ENCODE measurements around the gene TMEM38A. TPM values are rescaled to one million over a fixed set of nuclear protein-coding genes. Genes with fewer than 3 reads are reported as not detected.
A peak's percentile ranks its signal among the peaks of the same experiment; 100 is the strongest.

TMEM38A gene
- 7.1 TPM for total RNA-seq
- long read RNA-seq, transcript TMEM38A-201 (6 exons, 2,649 nt): major isoform, 22 of 32 reads
- long read RNA-seq, partial matches to known transcripts: 1 of 32 reads
- long read RNA-seq, other reads (novel, unspliced or antisense): 5 of 32 reads

- Histone ChIP-seq H3K4me1 (peaks cover 30% of the 10 kb centered on the region), H3K36me3 (peaks cover 30% of the 10 kb centered on the region), H3K27me3 (ENCODE audit: low read depth) (no peaks in the 10 kb centered on the region), H3K27ac (peak within 1 kb of the TSS; percentile 91), H3K9me3 (no peaks in the 10 kb centered on the region), H3K4me3 (peak within 1 kb of the TSS; percentile 86)
- DNase-seq (peak; percentile 65), ATAC-seq (peak; percentile 66)
- TF ChIP-seq CTCF (IDR thresholded peaks at IDR 0.05): no peak
- intact Hi-C loops (cut with DNase I): no loop called here
Observed at GRCh38 chr19:16660763-16661479, at the start of gene TMEM38A. Gene TMEM38A (plus strand): TSS chr19:16661139. CDS start chr19:16661218, 79 bp downstream.

GRCh38 chr19:16612636-16613035 lies 48.3 kb upstream of the TMEM38A start:
- TF ChIP-seq CTCF (IDR thresholded peaks at IDR 0.05): no peak
- intact Hi-C loops (cut with DNase I): no loop called here
- Histone ChIP-seq H3K27me3 (ENCODE audit: low read depth) (no peaks in the 10 kb centered on the region), H3K4me3 (no peak overlapping the region), H3K9me3 (no peaks in the 10 kb centered on the region), H3K27ac (no peak overlapping the region), H3K4me1 (peaks cover 64% of the 10 kb centered on the region), H3K36me3 (no peaks in the 10 kb centered on the region)
- DNase-seq: no peak
- no peak for ATAC-seq

GRCh38 chr19:16613841-16614240 lies 47.1 kb upstream of the TMEM38A start:
- H3K36me3 ChIP-seq: no peaks in the 10 kb centered on the region
- no peak overlapping the region for H3K4me3 ChIP-seq
- H3K27me3 ChIP-seq (ENCODE audit: low read depth): no peaks in the 10 kb centered on the region
- no peak overlapping the region for H3K27ac ChIP-seq
- no peak for TF ChIP-seq CTCF (IDR thresholded peaks at IDR 0.05)
- no peak for DNase-seq
- no peak for ATAC-seq
- H3K4me1 ChIP-seq: peaks cover 55% of the 10 kb centered on the region
- intact Hi-C loops (cut with DNase I): no loop called here
- no peaks in the 10 kb centered on the region for H3K9me3 ChIP-seq

GRCh38 chr19:16614941-16615340 lies 46.0 kb upstream of the TMEM38A start:
- Histone ChIP-seq H3K27me3 (ENCODE audit: low read depth) (no peaks in the 10 kb centered on the region), H3K36me3 (no peaks in the 10 kb centered on the region), H3K4me1 (peaks cover 57% of the 10 kb centered on the region), H3K9me3 (no peaks in the 10 kb centered on the region), H3K27ac (no peak overlapping the region), H3K4me3 (no peak overlapping the region)
- intact Hi-C loops (cut with DNase I): no loop called here
- no peak for TF ChIP-seq CTCF (IDR thresholded peaks at IDR 0.05)
- ATAC-seq: no peak
- DNase-seq: no peak

GRCh38 chr19:16615808-16616207 lies 45.1 kb upstream of the TMEM38A start:
- H3K9me3 ChIP-seq: no peaks in the 10 kb centered on the region
- ATAC-seq: no peak
- no peak overlapping the region for H3K4me3 ChIP-seq
- H3K36me3 ChIP-seq: no peaks in the 10 kb centered on the region
- no peak for TF ChIP-seq CTCF (IDR thresholded peaks at IDR 0.05)
- H3K4me1 ChIP-seq: peaks cover 54% of the 10 kb centered on the region
- no peaks in the 10 kb centered on the region for H3K27me3 ChIP-seq (ENCODE audit: low read depth)
- no peak for DNase-seq
- H3K27ac ChIP-seq: no peak overlapping the region
- intact Hi-C loops (cut with DNase I): no loop called here
